GM18502 (cell line): Measurements from ENCODE around the gene TNFSF4.

Experiments
- ATAC-seq: cut with Tn5 transposase; IDR thresholded peaks from one replicate; pipeline ENCODE4 v1.9.1; 2021; ENCODE audit warnings: mild to moderate bottlenecking; ENCODE audit not compliant: unreplicated experiment, poor library complexity

The TNFSF4 gene

GRCh38 chr1:173212952-173213491 is 5.9 kb upstream of the TNFSF4 start:
- ATAC-seq = peak; percentile 82

- no peak for ATAC-seq
Measured at GRCh38 chr1:173210716-173211231, 3.6 kb upstream of the TNFSF4 start.

- ATAC-seq = no peak
Measured at GRCh38 chr1:173210283-173210682, 3.2 kb upstream of the TNFSF4 start.

- no peak for ATAC-seq
Measured at GRCh38 chr1:173208868-173209267, 1.7 kb upstream of the TNFSF4 start.

GRCh38 chr1:173208146-173208545 is 1.0 kb upstream of the TNFSF4 start:
- no peak for ATAC-seq

- ATAC-seq = peak; percentile 65
Measured at GRCh38 chr1:173205146-173206051, 1.7 kb downstream of the TNFSF4 start.

- no peak for ATAC-seq
Measured at GRCh38 chr1:173204693-173205092, 2.4 kb downstream of the TNFSF4 start.

- ATAC-seq = no peak
Measured at GRCh38 chr1:173202424-173203145, 4.5 kb downstream of the TNFSF4 start.

- ATAC-seq = no peak
Measured at GRCh38 chr1:173201969-173202368, 5.2 kb downstream of the TNFSF4 start.

GRCh38 chr1:173195596-173196088 is 11.5 kb downstream of the TNFSF4 start:
- peak; percentile 81 for ATAC-seq

- no peak for ATAC-seq
Measured at GRCh38 chr1:173193639-173194038, 13.5 kb downstream of the TNFSF4 start.

- no peak for ATAC-seq
Measured at GRCh38 chr1:173191011-173191705, 16.0 kb downstream of the TNFSF4 start.

GRCh38 chr1:173190101-173190936 is 16.8 kb downstream of the TNFSF4 start:
- ATAC-seq = no peak

- ATAC-seq = no peak
Measured at GRCh38 chr1:173187671-173188237, 19.4 kb downstream of the TNFSF4 start.

- no peak for ATAC-seq
Measured at GRCh38 chr1:173181791-173182190, 25.3 kb downstream of the TNFSF4 start.

GRCh38 chr1:173176246-173176645 is 30.9 kb downstream of the TNFSF4 start:
- ATAC-seq = no peak

GRCh38 chr1:173175514-173176145 is 31.5 kb downstream of the TNFSF4 start:
- no peak for ATAC-seq

- no peak for ATAC-seq
Measured at GRCh38 chr1:173173388-173173787, 33.7 kb downstream of the TNFSF4 start.

GRCh38 chr1:173171152-173171551 is 36.0 kb downstream of the TNFSF4 start:
- no peak for ATAC-seq
